ENCODE results near the gene TRIP10.
"Not testable (repeated sequence)": the region's sequence is repeated elsewhere in the genome, so short reads cannot be mapped to it uniquely, and the experiment has no call there.

Gene TRIP10

GRCh38 chr19:6752256-6753177, 13.0 kb downstream of the TRIP10 start:
- DNase-seq (ENCODE audit: low read depth) = no peak
- H3K4me3 ChIP-seq (ENCODE audit: low read depth, low read length) = no peak overlapping the region
- TF ChIP-seq CTCF (IDR thresholded peaks at IDR 0.05; ENCODE audit: control insufficient read depth, extremely low read depth, insufficient read depth) = no peak

DNA sequence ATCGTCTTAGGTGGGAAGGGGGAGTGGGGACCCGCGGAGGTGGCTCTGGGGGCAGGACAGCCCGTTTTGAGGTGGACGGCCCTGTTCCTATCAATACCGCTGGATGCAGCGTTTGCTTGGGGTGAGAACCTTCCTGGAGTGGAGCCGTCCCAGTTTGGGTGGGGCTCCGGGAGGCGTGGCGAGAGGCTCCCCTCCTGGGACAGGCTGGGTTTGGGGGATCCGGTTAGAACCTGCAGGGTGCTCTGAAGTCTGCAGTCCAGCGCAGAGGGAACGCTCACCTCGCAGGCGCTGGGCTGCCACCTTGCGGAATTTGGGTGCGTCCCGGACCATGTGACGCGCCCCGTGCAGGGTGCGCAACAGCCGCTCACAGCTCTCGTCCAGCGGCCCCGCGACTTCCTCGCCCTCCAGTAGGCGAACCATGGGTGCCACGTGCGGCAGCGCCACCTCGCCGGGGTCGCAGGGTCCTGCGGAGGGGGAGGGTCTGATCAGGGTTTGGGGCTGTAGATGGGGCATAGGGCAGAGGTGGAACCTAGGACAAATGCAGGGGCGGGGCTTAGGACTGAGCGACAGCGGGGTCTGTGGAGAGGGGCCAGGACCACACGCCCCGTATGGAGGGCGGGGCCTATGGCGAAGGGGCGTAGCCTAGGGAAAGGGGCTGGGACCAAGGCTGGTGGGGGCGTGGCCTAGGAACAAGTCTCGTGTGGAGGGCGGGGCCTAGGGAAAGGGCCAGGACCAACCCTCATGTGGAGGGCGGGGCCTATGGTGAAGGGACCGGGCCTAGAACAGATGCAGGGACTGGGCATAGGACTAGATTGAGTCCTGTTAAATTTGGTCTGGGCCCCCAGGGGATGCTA, 13.9 kb downstream of the TRIP10 start:
- no peak for TF ChIP-seq CTCF (IDR thresholded peaks at IDR 0.05; ENCODE audit: control insufficient read depth, extremely low read depth, insufficient read depth)
- H3K4me3 ChIP-seq (ENCODE audit: low read depth, low read length) = no peak overlapping the region
- no peak for DNase-seq (ENCODE audit: low read depth)

GRCh38 chr19:6754136-6754535, 14.7 kb downstream of the TRIP10 start:
- DNase-seq (ENCODE audit: low read depth) = no peak
- no peak overlapping the region for H3K4me3 ChIP-seq (ENCODE audit: low read depth, low read length)
- no peak for TF ChIP-seq CTCF (IDR thresholded peaks at IDR 0.05; ENCODE audit: control insufficient read depth, extremely low read depth, insufficient read depth)

DNA sequence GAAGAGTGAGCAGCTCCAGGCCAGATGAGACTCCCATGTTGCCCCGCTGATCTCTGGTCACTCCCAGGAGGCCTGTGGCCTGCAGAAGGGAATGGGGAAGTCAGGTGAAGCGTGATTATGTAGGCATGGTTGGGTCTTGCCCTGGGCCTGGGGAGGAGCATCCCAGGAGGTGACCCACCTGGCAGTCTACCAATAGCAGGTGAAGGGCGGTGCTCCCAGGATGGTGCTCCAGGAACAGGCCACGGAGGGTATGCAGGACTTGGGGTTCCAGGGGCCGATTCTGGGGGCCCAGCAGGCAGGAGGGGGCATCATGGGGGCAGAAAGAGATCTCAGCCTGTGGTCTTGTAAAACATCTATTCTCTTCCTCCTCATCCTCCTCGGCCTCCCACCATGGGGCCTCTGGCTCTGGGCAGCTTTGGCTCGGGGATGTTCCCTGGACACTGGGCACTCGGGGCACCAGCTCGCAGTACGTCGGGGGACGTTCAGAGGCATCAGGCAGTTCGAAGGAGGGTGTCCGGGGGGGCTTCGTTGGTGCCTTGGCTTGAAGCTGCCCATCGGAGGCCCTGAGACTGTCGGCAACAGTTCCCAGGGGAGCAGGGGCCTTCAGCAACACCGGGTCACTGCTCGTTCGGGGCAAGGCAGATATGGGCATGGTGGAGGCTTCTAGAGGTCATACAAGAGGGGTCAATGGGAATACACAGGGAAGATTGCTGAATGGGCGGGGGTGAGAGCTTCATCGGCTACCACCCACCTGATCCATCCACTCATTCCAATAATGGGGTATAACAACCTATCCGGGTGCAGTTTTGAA, 15.4 kb downstream of the TRIP10 start:
- no peak for TF ChIP-seq CTCF (IDR thresholded peaks at IDR 0.05; ENCODE audit: control insufficient read depth, extremely low read depth, insufficient read depth)
- H3K4me3 ChIP-seq (ENCODE audit: low read depth, low read length) = no peak overlapping the region
- no peak for DNase-seq (ENCODE audit: low read depth)

DNA sequence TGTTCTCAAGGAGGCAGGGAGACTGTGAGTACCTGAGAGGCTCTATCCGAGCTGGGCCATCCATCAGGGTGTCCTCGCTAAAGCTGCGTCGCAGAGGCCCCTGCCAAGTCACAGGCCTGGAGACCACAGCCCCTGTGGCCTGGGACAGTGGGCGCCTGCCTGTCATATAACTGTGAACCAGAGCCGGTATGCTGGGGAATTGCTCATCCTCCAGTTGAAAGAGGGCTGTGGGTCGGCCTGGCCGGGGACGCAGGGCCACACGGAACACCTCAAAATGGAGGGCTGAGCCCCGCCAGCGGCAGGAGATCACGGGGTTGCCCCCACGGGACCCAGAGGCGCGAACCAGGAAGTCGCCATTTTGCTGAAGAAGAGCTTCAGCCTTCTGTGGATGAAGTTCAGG, 21.1 kb downstream of the TRIP10 start:
- no peak for TF ChIP-seq CTCF (IDR thresholded peaks at IDR 0.05; ENCODE audit: control insufficient read depth, extremely low read depth, insufficient read depth)
- no peak overlapping the region for H3K4me3 ChIP-seq (ENCODE audit: low read depth, low read length)
- no peak for DNase-seq (ENCODE audit: low read depth)

GRCh38 chr19:6761053-6761676, 21.7 kb downstream of the TRIP10 start:
- H3K4me3 ChIP-seq (ENCODE audit: low read depth, low read length) = no peak overlapping the region
- DNase-seq (ENCODE audit: low read depth) = no peak
- TF ChIP-seq CTCF (IDR thresholded peaks at IDR 0.05; ENCODE audit: control insufficient read depth, extremely low read depth, insufficient read depth) = no peak

- not testable (repeated sequence) for H3K4me3 ChIP-seq (ENCODE audit: low read depth, low read length); DNase-seq (ENCODE audit: low read depth)
These were observed 22.8 kb downstream of the TRIP10 start for GRCh38 chr19:6762253-6762797.
